Globus pallidus (tissue), 1 donor: ENCODE results near the gene SYTL4.

Experiments used
- DNase-seq: peaks from one replicate; pipeline ENCODE4 v3.0.0-alpha.2; 2015; ENCODE audit warnings: low spot score

SYTL4 gene

DNA sequence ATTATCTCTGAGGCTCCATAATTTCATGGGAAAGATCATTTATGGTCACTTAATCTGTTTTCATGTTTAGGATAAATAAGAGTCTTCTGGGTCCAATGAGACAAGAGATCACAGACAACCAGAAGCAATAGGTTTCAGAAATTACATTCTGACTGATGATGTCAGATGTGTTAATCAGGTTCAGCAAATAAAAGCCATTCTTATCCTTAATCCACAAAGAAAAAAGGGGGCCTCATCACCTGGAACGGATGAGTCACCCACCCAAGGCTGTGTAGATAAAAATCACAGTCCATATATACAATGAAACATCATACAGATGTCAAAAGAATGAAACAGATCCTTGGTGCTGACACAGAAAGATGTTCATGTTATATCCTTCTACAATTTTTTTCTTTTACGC, 36.6 kb downstream of the SYTL4 start:
- no peak for DNase-seq

DNA sequence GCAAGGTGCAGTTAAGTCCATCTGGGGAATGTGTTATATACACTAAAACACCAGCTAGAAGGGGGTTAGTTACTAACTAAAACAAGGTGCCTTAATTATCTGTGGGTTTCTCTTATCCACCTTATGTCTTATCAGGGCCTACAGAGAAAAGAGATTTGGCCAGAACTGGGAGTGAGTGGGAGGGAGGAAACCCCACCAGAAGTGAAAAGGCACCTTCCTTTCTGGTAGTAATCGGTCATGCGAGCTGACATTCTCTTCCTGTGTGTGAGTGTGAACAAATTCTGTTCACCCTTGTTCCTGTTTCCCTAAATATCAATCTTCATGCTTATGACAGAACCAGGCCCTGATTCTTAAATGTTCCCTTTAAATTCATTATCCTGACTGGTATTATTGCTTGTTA, 44.4 kb downstream of the SYTL4 start:
- DNase-seq = no peak

DNA sequence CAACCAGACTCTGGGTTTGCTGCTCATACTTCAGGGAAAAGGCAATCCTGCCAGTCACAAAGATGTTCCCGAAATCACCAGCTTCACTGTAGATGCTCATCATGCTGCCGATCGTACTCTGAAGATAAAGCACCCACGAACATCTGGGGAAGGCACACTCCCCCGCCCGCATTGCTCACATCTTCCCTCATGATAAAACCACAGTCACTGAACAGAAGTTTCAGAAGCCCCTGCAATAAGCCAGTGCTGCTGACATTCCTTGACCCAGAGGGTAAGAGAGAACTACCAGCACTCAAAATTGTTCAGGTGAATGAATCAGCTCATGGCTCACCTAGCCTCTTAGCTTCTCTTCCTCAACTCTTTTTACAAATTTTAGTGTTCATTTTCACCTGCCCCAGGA, 44.8 kb downstream of the SYTL4 start:
- no peak for DNase-seq

DNA sequence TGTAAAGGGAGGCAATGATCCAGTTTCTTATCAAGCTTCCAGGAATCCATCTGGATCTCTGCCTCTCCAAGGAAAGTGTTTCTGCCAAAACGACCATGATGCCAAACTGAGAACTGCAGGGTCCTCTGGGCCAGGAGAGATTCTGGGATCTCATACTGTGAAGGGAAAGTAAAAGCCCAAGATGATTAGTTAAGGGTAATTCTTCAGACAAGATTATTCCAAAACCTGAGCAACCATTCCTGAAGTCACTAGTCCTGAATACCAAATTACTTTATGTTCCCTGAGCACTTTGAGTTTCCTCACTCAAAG, 46.0 kb downstream of the SYTL4 start:
- DNase-seq = no peak

DNA sequence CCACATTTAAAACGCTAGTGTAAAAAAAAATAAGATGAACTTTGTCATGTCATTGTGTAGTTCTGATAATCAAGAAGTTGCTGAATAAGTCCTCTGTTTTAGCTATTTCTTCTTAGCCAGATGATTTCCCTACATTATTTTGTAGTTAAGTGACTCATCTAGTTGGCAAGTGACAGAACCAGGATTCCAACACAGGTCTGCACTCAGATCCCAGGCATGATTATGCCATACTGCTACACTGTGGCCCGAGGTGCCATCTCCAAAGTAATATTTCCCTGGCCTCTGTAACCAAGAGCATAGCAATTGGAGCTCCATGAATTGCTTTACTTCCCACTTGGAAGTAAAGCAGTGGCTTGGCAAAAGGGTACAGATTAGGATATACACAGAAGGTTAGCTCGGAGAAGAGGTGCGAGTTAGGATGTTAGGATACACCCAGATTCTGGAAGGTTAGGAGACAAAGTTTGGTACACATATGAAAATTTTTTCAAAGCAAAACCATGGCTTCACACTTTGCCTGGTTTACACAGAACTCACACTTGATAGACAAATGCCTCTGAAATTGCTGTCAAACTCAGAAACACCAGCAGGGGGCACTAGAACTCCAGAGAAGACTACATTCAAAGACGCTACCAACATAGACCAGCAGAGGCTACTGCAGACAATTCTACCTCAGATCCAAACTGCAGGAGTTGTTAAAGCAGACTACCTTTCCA, 46.5 kb downstream of the SYTL4 start:
- DNase-seq = peak; percentile 62

DNA sequence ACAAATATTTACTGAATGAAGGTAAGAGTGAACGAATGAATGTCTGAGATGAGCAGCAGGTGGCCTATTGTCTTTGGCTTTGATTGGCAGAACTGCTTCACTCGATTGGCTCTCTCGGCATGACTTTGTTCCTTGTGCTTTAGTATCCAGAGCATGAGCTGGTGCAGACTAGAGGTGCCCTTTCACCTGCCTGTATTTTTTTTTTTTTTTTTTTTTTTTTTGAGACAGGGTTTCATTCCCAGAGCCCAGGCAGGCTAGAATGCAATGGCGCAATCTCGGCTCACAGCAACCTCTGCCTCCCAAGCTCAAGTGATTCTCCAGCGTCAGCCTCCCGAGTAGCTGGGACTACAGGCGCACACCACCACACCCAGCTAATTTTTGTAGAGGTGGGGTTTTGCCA, 49.0 kb downstream of the SYTL4 start:
- no peak for DNase-seq

DNA sequence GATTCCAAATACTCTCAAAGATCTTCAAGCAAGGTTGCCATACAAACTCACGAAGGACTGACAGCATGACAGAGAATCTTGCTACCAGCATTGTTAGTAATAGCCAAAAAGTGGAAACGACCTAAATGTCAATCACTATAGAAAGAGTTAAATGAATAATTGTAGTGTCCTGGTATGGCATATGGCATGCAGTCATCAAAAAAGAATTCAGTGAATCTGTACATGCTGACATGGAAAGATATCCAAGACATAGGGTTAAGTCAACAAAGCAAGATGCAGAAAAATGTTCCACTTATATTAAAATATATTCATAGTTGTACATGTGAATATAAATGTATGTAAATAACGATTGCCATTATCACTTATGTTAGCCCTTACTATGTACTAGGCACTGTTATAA, 50.3 kb downstream of the SYTL4 start:
- no peak for DNase-seq

DNA sequence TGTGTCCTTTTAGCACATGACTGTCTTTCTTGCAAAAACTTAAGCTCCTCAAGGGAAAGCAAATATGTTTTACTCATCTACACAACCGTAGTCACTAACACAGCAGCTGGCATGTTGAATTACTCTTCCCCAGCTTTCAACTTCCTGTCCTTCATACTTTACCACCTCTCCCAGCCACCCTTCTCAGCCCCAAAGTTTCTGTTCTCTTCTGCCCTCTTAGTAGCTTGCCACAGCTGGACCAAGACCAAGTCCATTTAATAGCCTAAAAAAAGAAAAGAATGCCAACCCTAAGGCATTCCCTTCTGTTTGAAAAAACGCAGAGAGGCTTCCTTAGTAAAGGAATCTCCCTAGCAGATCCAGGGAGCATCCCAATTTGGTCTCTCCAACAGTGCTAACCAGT, 51.2 kb downstream of the SYTL4 start:
- DNase-seq = no peak

DNA sequence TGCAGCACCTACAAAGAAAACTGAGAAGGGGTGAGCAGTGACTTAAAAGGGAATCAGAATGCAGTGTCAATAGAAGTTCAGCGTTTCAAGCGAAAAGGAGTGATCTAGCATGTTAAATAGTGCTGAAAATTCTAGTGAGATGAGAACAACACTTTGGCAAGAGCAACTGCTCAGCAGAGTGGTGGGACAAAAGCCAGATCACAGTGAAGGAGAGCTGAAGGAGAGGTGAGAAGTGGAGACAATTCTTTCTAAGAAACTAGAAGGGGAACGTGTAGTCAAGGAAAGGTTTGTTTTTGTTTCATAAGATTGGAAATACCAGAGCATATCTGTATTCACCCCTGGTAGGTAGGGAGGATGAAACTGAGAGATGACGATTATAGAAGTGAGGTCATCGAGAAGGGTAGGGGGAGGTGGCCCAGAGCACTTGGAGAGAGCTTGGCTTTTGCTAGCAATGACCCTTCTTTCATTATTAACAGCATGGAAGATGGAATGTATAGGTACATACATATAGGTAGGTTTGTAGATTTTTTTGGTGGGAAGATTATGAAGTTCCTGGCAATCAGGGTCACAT, 54.2 kb downstream of the SYTL4 start:
- no peak for DNase-seq

DNA sequence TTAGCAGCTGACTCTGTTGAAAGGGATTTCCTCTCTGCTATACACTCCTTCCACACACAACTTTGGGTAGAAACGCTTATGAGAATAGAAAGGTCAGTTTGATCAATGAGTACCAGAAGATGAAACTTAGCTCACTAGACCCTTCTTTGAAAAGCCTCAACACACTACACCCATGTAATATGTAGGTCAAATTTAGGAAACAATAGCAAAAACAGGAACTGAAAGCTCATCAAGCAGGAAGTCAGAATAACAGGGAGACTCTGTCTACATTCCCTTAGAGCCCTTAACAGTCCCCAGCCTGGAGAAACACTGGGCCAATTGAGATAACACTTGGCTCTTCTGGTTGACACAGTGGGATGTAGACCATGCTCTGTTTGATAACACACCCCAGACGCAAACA, 57.2 kb downstream of the SYTL4 start:
- no peak for DNase-seq

DNA sequence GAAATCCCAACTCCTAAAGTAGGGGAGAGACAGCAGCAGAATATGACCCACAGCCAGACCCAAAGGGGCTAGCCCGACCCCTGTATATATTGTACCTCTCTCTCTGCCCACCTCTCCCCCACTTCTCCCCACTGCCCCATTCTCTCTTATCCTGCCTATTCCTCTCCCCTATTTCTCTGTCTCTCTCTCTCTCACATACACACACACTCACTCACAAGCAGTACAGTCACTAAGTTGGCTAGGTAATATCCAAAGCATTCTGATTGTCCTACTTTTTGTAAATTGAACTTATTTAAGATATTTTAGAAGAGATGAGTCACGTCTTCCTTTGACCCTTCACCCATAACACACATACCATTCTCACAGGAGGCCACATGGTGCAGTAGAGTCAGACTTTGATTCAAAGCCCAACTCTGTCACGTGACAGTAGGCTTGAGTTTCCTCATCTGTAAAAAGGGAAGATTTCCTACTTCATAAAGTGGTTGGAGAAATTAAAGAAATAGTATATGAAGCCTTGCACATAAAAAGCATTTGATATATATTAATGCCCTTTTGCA, 58.4 kb downstream of the SYTL4 start:
- no peak for DNase-seq

DNA sequence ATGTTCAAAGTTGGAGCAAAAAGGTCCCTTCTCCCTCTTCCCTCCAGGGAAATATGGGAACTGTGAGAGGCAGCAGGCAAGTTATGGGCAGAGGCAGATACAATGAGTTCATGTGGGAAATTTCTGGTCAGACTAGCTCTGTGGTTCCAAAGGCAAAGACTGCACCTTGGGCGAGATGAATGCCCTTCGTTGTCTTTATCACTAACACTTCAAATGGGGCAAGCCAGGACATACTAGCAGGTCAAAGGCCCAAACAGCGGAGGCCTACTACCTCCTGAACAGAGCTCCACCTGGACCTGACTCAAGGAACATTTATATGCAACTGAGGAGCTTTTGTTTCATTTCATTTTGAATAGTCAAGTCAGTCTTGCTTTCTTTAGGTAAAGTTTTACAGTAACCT, 59.0 kb downstream of the SYTL4 start:
- no peak for DNase-seq

DNA sequence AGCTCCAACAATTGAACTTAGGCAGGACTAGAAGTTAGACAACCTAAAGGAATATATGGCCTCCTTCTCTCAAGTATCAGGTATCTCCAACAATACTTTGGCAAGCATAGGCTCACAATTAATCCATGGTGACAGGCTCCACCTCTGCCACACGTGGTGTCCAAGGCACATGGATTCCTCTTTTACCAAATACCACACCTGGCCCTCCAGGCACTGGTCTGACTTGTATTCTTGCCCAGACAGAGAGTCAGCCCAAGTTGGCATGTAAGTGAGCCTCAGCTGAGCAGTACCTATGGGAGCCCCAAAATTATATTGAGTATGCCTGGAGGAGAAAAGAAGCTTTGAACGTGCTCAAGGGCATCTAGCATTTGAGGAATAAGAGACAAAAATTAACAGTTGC, 68.3 kb downstream of the SYTL4 start:
- no peak for DNase-seq

DNA sequence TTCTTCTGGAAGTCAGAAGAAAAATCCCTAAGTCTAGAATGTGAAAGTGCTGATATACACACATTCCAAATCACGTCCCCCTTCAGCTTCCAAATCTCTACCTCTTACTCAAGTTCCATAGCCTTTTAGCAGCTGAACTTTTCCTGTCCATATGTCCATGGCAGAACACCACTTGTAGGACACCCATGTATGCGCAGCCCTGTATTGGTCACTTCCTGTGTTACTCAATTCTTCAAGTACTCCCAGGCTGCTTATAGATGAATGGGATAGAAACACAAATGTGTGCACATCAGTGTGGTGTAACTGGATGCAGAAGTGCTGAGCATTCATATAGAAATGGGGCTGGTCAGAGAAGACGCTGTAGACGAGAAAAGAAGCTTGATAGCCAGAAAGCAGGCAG, 69.1 kb downstream of the SYTL4 start:
- DNase-seq = no peak

DNA sequence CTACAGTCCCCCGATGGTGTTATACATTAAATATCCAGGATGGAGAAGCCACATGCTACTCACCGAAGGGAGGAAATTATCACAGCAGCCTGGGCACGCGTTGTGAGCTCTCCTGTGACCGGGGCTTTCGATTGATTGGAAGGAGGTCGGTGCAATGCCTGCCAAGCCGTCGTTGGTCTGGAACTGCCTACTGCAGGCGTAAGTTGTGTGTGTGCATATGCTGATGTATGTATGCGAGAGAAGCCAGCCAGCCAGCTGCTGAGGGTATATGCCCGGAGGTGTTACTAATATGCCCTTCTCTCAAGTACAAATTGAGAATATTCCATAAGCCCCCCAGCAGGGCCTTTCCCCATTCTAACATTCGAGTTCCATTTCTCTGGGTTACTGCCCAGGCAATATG, 69.8 kb downstream of the SYTL4 start:
- no peak for DNase-seq

DNA sequence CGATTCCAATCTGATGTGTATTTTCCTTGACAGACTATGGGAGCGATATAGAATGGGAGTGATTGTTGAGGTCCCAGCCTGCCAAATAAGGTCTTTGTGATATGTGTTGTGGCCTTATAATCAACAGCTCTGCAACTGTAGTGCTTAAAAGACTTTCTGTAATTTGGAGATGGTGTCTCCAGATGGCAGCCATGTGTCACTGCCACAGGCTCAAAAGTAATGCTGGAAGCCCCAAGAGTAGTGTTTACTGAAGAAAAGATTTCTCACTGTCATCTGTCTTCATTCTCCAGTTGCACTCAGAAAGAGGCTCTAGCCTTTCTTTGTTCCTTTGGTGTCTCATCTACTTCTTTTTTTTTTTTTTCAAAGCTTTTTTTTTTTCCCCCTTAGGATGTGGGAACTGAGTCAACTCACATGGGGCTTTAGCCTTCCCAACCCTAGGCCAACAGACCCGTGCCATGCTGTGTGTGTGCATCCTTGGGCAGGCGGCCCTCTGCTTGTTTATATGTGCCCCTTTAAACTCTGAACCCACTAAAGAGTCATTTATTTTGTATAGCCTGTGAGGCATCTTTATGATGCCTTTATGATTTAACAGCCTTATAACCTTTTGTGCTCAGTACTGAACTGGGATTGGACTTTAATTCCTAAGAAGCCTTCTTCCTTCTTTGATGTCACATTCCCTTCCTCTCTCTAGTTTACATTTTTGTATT, 72.3 kb downstream of the SYTL4 start:
- DNase-seq = no peak

DNA sequence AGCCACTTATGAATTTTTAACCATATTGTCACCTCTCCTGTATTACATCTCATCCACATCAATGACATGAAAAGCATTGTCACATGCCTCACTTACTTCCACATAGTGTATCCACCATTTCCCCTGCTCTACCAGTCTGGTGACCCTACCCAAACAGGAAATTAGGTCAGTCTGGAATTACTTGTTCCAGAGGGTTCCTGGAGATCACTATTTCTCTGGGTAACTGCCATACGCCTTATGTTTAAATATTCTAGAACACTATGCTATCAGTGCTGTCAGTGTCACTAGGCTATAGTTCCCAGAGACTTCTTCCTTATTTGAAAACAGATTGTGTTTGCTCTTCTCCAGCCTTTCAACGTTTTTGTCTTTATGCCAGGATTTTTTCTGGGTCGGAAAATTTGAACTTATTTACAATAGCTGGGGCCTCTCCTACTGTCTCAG, 73.0 kb downstream of the SYTL4 start:
- no peak for DNase-seq

DNA sequence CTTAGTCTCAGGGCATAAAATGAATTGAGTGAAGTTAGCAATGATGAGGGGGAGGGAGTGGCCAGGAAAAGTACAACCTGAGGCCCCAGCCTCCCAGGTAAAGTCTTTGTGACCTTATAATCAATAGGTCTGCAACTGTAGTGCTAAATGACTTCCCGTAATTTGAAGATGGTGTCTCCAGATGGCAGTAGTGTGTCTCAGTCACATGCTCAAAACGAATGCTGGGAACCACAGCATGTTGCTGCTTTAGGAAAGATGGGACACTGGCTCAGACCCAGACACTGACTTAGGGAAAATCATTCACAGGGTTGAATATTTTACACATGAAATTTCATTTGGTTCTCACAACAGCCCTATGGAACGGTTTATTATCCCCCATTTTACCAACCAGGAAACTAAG, 77.7 kb downstream of the SYTL4 start:
- DNase-seq = no peak

DNA sequence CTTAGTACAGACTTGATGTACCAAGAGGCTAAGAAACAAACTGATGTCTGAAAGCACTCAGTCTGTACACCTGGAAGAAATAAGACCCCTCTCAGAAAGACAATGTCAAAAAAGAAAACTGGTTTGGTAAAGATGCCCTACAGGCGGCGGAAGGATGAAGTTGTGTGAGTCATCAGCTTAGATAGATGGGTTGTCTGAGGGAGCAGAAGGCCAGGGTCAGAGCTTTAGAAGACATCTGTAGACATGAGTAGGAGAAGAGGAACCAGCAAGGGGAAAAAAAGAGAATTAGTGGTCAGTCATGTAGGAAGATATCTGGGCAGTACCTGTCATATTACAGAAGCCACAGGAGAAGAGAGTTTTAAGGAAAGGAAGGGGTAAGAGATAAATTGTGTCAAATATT, 79.7 kb downstream of the SYTL4 start:
- DNase-seq = no peak

DNA sequence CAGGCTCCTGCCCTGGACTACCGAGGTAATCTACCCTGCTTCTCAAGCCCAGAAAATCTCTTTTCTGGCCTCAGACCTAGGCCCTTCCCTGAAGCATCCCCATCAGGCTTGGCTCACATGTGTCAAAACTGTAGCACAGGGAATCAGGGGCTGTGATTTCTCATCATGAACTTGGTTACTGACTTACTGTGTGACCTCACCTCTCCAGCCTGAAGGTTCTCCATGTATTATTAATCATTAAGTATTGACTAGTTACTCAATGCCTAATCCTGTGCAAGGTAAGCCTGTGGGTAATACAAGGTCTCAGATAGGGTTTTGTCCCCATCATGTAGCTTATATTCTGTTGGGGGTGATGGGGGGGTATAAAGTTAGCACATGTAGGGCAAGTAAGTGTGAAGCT, 81.1 kb downstream of the SYTL4 start:
- DNase-seq = no peak

DNA sequence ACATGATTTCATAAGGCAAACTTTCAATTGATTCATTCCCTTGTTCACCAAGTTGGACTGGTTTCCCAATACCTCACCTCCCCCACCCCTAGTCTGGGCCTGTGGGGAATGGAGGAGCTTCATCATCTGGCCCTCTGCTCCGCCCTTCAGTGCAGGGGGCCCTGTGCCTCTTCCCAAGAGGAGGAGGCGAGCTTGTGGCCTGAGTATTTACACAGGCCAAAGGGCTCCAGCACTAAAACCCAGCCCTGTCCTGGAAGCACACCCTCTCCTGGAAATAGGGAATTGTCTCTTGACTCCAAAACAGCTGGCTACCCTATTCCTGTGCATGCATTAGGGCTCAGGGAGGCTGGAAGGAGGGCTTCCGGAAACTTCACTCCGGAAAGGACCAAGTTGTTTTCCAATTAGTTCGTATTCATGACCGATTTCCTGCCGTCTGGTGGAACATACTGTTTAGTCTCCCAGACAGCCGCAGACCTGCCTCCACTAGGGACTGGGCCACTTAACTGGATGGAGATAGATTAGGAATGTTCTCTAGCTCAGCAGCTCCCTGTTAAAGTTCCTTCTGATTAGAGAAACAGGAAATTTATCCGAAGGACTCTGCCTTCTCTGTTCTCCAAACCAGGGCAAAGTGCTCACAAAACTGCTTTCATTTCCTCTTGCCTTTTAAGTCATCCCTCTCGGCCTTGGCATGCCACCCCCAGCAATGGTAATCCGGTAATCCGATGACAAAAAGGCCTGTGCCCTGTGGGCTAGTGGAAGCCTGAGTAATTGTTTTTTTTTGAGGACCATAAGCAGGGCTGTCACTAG, 82.2 kb downstream of the SYTL4 start:
- DNase-seq = peak; percentile 18
